ENCODE data around the gene CPA4.

CPA4 gene

GRCh38 chr7:130274983-130275591 is 17.9 kb upstream of the CPA4 start:
- Histone ChIP-seq H3K27ac (ENCODE audit: insufficient read depth, low read depth, low read length, poor library complexity, severe bottlenecking) (no peak overlapping the region), H3K4me3 (ENCODE audit: insufficient read depth, low read depth, low read length) (no peak overlapping the region), H3K4me1 (ENCODE audit: control insufficient read depth, insufficient read depth, low read length) (peaks cover 38% of the 10 kb centered on the region), H3K36me3 (ENCODE audit: control insufficient read depth, insufficient read depth, low read length) (no peaks in the 10 kb centered on the region), H3K27me3 (ENCODE audit: control insufficient read depth, insufficient read depth, low read length, poor library complexity, severe bottlenecking) (no peaks in the 10 kb centered on the region), H3K9me3 (ENCODE audit: control insufficient read depth, low read length) (no peaks in the 10 kb centered on the region)
- WGBS, 2 experiments: 58 to 64% methylated on average over 11 of the region's 11 CpGs

- peaks cover 38% of the 10 kb centered on the region for H3K4me1 ChIP-seq (ENCODE audit: control insufficient read depth, insufficient read depth, low read length)
- H3K4me3 ChIP-seq (ENCODE audit: insufficient read depth, low read depth, low read length): no peak overlapping the region
- H3K27ac ChIP-seq (ENCODE audit: insufficient read depth, low read depth, low read length, poor library complexity, severe bottlenecking): no peak overlapping the region
- no peaks in the 10 kb centered on the region for H3K36me3 ChIP-seq (ENCODE audit: control insufficient read depth, insufficient read depth, low read length)
- no peaks in the 10 kb centered on the region for H3K27me3 ChIP-seq (ENCODE audit: control insufficient read depth, insufficient read depth, low read length, poor library complexity, severe bottlenecking)
- H3K9me3 ChIP-seq (ENCODE audit: control insufficient read depth, low read length): no peaks in the 10 kb centered on the region
- WGBS, 2 experiments: 94 to 95% methylated on average over 3 to 5 of the region's 5 CpGs
These were observed 17.1 kb upstream of the CPA4 start for GRCh38 chr7:130275826-130276297.

- WGBS, 2 experiments: 95 to 97% methylated on average over 9 to 10 of the region's 10 CpGs
- H3K36me3 ChIP-seq (ENCODE audit: control insufficient read depth, insufficient read depth, low read length): no peaks in the 10 kb centered on the region
- H3K27me3 ChIP-seq (ENCODE audit: control insufficient read depth, insufficient read depth, low read length, poor library complexity, severe bottlenecking): no peaks in the 10 kb centered on the region
- peaks cover 32% of the 10 kb centered on the region for H3K4me1 ChIP-seq (ENCODE audit: control insufficient read depth, insufficient read depth, low read length)
- H3K9me3 ChIP-seq (ENCODE audit: control insufficient read depth, low read length): no peaks in the 10 kb centered on the region
- H3K4me3 ChIP-seq (ENCODE audit: insufficient read depth, low read depth, low read length): no peak overlapping the region
- H3K27ac ChIP-seq (ENCODE audit: insufficient read depth, low read depth, low read length, poor library complexity, severe bottlenecking): no peak overlapping the region
These were observed 15.9 kb upstream of the CPA4 start for GRCh38 chr7:130276796-130277762.

GRCh38 chr7:130277763-130278643 is 15.0 kb upstream of the CPA4 start:
- Histone ChIP-seq H3K4me1 (ENCODE audit: control insufficient read depth, insufficient read depth, low read length) (peaks cover 23% of the 10 kb centered on the region), H3K4me3 (ENCODE audit: insufficient read depth, low read depth, low read length) (no peak overlapping the region), H3K36me3 (ENCODE audit: control insufficient read depth, insufficient read depth, low read length) (no peaks in the 10 kb centered on the region), H3K27ac (ENCODE audit: insufficient read depth, low read depth, low read length, poor library complexity, severe bottlenecking) (no peak overlapping the region), H3K27me3 (ENCODE audit: control insufficient read depth, insufficient read depth, low read length, poor library complexity, severe bottlenecking) (no peaks in the 10 kb centered on the region), H3K9me3 (ENCODE audit: control insufficient read depth, low read length) (no peaks in the 10 kb centered on the region)
- 71 to 73% methylated on average over 14 to 15 of the region's 15 CpGs for WGBS, 2 experiments

GRCh38 chr7:130278860-130279259 is 14.1 kb upstream of the CPA4 start:
- H3K9me3 ChIP-seq (ENCODE audit: control insufficient read depth, low read length): no peaks in the 10 kb centered on the region
- no peaks in the 10 kb centered on the region for H3K36me3 ChIP-seq (ENCODE audit: control insufficient read depth, insufficient read depth, low read length)
- no peaks in the 10 kb centered on the region for H3K27me3 ChIP-seq (ENCODE audit: control insufficient read depth, insufficient read depth, low read length, poor library complexity, severe bottlenecking)
- H3K27ac ChIP-seq (ENCODE audit: insufficient read depth, low read depth, low read length, poor library complexity, severe bottlenecking): no peak overlapping the region
- peaks cover 19% of the 10 kb centered on the region for H3K4me1 ChIP-seq (ENCODE audit: control insufficient read depth, insufficient read depth, low read length)
- H3K4me3 ChIP-seq (ENCODE audit: insufficient read depth, low read depth, low read length): no peak overlapping the region

GRCh38 chr7:130279286-130279685 is 13.7 kb upstream of the CPA4 start:
- Histone ChIP-seq H3K4me3 (ENCODE audit: insufficient read depth, low read depth, low read length) (no peak overlapping the region), H3K36me3 (ENCODE audit: control insufficient read depth, insufficient read depth, low read length) (no peaks in the 10 kb centered on the region), H3K4me1 (ENCODE audit: control insufficient read depth, insufficient read depth, low read length) (peaks cover 15% of the 10 kb centered on the region), H3K27me3 (ENCODE audit: control insufficient read depth, insufficient read depth, low read length, poor library complexity, severe bottlenecking) (no peaks in the 10 kb centered on the region), H3K9me3 (ENCODE audit: control insufficient read depth, low read length) (no peaks in the 10 kb centered on the region), H3K27ac (ENCODE audit: insufficient read depth, low read depth, low read length, poor library complexity, severe bottlenecking) (no peak overlapping the region)
- 91 to 92% methylated on average over 2 of the region's 2 CpGs for WGBS, 2 experiments

- H3K9me3 ChIP-seq (ENCODE audit: control insufficient read depth, low read length): no peaks in the 10 kb centered on the region
- H3K27me3 ChIP-seq (ENCODE audit: control insufficient read depth, insufficient read depth, low read length, poor library complexity, severe bottlenecking): no peaks in the 10 kb centered on the region
- no peaks in the 10 kb centered on the region for H3K36me3 ChIP-seq (ENCODE audit: control insufficient read depth, insufficient read depth, low read length)
- no peak overlapping the region for H3K27ac ChIP-seq (ENCODE audit: insufficient read depth, low read depth, low read length, poor library complexity, severe bottlenecking)
- WGBS, 2 experiments: 100% methylated on average over 1 of the region's 1 CpG; no CpG with 5 or more reads in 1 of the 2 experiments
- H3K4me1 ChIP-seq (ENCODE audit: control insufficient read depth, insufficient read depth, low read length): peaks cover 11% of the 10 kb centered on the region
- no peak overlapping the region for H3K4me3 ChIP-seq (ENCODE audit: insufficient read depth, low read depth, low read length)
These were observed 13.1 kb upstream of the CPA4 start for GRCh38 chr7:130279906-130280305.

- Histone ChIP-seq H3K4me1 (ENCODE audit: control insufficient read depth, insufficient read depth, low read length) (no peaks in the 10 kb centered on the region), H3K36me3 (ENCODE audit: control insufficient read depth, insufficient read depth, low read length) (no peaks in the 10 kb centered on the region)
- WGBS, 2 experiments: 94 to 98% methylated on average over 1 of the region's 1 CpG
These were observed 11.7 kb upstream of the CPA4 start for GRCh38 chr7:130281260-130281659.

GRCh38 chr7:130286881-130287280 is 6.1 kb upstream of the CPA4 start:
- no peaks in the 10 kb centered on the region for H3K9me3 ChIP-seq (ENCODE audit: control insufficient read depth, low read length)
- no peak overlapping the region for H3K27ac ChIP-seq (ENCODE audit: insufficient read depth, low read depth, low read length, poor library complexity, severe bottlenecking)
- no peaks in the 10 kb centered on the region for H3K4me1 ChIP-seq (ENCODE audit: control insufficient read depth, insufficient read depth, low read length)
- 94 to 100% methylated on average over 1 of the region's 1 CpG for WGBS, 2 experiments
- H3K4me3 ChIP-seq (ENCODE audit: insufficient read depth, low read depth, low read length): no peak overlapping the region
- H3K36me3 ChIP-seq (ENCODE audit: control insufficient read depth, insufficient read depth, low read length): no peaks in the 10 kb centered on the region
- H3K27me3 ChIP-seq (ENCODE audit: control insufficient read depth, insufficient read depth, low read length, poor library complexity, severe bottlenecking): no peaks in the 10 kb centered on the region

More at GRCh38 chr7:130281260-130281659, 11.7 kb upstream of the CPA4 start:
- Histone ChIP-seq H3K27me3 (ENCODE audit: control insufficient read depth, insufficient read depth, low read length, poor library complexity, severe bottlenecking) (no peaks in the 10 kb centered on the region), H3K4me3 (ENCODE audit: insufficient read depth, low read depth, low read length) (no peak overlapping the region), H3K27ac (ENCODE audit: insufficient read depth, low read depth, low read length, poor library complexity, severe bottlenecking) (no peak overlapping the region), H3K9me3 (ENCODE audit: control insufficient read depth, low read length) (no peaks in the 10 kb centered on the region)

Data from ectodermal cell (in vitro differentiated cells).